ENCODE measurements around the gene CCDC88A. TPM values are rescaled to one million over a fixed set of nuclear protein-coding genes. Genes with fewer than 3 reads are reported as not detected.
"Not testable (repeated sequence)": the region's sequence is repeated elsewhere in the genome, so short reads cannot be mapped to it uniquely, and the experiment has no call there.

Gene CCDC88A, protein sequence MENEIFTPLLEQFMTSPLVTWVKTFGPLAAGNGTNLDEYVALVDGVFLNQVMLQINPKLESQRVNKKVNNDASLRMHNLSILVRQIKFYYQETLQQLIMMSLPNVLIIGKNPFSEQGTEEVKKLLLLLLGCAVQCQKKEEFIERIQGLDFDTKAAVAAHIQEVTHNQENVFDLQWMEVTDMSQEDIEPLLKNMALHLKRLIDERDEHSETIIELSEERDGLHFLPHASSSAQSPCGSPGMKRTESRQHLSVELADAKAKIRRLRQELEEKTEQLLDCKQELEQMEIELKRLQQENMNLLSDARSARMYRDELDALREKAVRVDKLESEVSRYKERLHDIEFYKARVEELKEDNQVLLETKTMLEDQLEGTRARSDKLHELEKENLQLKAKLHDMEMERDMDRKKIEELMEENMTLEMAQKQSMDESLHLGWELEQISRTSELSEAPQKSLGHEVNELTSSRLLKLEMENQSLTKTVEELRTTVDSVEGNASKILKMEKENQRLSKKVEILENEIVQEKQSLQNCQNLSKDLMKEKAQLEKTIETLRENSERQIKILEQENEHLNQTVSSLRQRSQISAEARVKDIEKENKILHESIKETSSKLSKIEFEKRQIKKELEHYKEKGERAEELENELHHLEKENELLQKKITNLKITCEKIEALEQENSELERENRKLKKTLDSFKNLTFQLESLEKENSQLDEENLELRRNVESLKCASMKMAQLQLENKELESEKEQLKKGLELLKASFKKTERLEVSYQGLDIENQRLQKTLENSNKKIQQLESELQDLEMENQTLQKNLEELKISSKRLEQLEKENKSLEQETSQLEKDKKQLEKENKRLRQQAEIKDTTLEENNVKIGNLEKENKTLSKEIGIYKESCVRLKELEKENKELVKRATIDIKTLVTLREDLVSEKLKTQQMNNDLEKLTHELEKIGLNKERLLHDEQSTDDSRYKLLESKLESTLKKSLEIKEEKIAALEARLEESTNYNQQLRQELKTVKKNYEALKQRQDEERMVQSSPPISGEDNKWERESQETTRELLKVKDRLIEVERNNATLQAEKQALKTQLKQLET (N-terminal part only)
- total RNA-seq (2014; rRNA removed; shearing (Covaris generic)): 62.5 and 86.3 TPM in 2 replicates

DNA sequence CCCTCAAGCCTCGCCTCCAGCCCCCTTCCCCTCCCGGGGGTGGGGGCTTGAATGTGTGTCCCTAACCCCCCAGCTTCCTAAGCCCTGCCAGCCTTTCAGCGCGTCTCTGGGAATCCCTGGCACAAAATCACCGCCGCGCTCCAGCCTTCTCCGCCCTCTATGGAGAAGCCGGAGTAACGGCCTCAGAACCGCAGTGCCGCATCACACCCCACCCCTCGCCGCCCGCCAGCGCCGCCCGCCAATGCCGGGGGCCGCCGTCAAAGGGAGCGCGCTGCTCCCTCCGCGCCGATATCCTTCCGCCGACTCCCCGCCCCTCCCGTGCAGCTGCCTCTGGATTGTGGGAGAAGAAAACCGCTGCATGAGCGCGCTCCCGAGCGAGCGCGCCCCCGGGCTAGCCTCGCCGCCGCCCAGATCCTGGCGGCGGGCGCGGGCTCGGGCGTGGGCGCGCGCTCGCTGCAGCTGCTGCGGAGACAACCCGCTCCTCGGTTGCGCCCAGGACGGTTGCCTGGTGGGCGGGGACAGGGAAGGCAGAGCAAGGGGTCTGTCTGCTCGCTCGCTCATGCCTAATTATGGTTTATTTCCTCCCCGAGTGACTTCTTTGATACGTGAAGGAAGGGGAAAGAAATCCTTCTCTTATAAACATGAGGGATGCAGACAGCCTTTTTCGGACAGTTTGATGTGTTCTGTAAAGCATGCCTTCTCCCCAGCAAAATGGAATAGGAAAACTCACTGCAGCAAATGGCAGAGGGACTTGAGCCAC is at the start of gene CCDC88A:
TSS of gene CCDC88A (minus strand) at position 178 of the 760 bp plus-strand sequence. CDS start 777 bp downstream, outside the sequence.
- peak; percentile 99 for DNase-seq (ENCODE audit: low read depth)

DNA sequence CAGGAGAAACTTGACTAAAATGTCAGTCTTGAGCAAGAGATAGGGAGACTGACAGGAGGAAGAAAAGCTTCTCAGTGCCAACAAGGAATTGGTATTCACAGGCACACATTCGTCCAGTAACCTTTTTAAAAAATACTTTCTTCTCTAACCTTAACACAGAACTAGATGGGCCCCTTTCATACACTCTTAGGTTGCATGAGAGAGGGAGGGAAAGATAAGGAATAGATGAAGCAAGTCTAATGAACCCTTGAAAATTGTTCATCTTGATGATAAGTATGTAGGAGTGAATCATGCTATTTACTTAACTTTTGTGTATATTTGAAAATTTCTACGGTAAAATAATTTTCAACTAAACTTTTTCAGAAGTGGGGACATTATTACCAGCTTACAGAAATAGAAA is 42.0 kb upstream of the CCDC88A start:
- no peak for DNase-seq (ENCODE audit: low read depth)

DNA sequence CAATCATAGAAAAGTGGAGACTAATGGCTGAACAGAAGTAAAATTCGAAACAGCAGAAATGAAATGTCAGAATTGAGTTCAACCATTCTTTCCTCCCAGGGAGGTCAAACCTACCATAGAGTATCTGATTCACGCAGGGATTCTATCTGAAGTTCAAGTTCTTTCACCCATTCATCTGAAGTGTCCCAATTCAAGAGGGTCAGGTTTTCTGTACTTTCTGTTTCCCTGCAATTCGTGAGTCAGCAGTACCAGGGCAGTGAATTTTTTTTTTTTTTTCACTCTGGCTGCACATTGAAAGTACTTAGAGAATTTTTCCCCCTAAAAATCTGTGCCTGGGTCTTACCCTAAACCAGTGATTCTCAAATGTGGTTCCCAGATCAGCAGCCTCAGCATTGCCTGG is 40.9 kb upstream of the CCDC88A start:
- DNase-seq (ENCODE audit: low read depth): peak; percentile 42

DNA sequence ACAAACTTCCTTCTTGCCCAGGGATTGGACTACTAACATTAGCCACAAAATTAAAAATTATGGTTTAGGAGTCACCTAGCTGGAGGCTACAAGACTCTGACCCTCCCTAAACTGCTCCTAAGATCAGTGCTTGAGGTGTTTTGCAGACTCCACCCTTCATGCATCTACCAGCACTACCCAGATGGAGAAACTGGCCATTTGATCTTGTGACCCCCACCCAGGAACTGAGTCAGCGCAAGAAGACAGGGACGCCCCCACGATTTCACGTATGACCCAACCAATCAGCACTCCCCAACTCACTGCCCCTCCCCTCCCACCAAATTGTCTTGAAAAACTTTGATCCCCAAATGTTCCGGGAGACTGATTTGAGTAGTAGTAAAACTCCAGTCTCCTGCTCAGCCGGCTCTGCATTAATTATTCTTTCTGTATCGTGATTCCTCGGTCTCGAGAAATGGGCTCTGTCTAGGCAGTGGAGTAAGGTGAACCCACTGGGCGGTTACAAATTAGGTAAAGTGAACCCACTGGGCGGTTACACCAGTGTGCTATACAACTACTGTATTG is 40.1 kb upstream of the CCDC88A start:
- DNase-seq (ENCODE audit: low read depth): peak; percentile 8

DNA sequence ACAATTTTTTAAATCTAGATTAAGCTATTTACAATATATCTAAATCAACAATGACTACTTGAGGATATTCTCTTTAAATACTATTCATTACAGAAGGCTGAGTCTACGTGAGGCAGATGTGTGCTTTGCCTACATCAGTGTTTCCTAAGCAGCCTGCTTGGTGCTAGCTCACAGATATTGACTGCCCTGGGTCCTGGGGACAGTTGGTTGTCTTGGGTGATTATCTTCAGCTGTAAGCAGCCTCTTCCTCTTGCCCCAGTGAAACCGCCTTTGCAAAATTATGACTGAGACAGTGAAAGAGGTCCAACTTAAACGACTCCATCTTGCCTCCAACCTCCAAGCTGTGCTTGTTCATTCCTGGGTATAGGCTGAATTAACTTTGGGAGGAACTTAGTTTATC is 39.6 kb upstream of the CCDC88A start:
- no peak for DNase-seq (ENCODE audit: low read depth)

DNA sequence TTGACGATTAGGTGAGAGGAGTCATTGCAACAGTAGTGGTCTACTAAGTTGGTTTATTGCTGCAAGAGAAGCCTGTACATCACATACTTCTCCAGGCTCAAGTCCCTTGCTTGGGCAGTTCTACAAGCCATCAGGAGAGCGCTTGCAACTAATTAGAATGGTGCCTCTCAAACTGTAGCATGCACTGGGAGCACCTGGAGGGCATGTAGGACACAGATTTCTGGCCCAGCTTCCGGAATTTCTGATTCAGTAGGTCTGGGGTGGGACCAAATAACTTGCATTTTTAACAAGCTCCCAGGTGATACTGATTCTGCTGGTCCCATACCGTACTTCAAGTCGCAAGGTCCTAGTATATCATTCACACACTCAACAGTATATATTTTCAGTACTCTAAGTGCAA is 34.5 kb upstream of the CCDC88A start:
- DNase-seq (ENCODE audit: low read depth): no peak

DNA sequence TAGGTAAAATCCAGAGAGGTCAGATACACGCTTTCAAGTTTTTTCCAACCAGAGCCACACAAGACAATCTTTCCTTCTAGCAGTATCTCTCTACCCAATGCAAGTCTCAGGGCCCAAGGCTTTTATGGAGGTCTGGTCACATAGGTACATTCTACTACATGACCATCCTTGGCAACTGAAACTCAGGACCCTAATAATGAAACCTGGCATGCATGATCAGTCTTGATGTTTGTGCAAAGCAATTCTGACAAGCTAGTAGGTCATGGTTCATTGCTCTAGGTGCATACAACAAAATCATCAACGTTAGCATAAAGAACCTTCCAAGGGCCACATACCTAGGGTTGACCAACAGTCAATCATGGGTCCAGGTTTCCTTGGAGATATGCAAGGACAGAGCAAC is 33.2 kb upstream of the CCDC88A start:
- no peak for DNase-seq (ENCODE audit: low read depth)

DNA sequence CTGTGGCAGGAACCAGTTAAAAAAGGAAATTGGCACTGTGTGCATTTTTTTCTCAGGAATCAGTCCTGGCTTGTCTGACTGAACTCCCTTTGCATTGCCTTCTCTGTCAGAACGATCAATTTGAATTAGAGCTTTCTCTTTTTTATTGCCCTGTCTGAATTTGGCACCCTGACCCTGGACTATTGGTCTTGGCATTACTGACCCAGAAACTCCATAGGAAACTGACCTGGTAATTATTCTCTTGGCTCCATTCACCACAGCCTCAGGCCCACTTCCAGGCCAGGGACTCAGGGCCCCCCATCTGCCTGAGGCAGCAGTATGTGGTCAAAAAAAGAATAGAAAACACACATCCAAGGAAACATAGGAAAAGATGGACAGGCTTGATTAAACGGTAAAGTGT is 32.0 kb upstream of the CCDC88A start:
- DNase-seq (ENCODE audit: low read depth): no peak

DNA sequence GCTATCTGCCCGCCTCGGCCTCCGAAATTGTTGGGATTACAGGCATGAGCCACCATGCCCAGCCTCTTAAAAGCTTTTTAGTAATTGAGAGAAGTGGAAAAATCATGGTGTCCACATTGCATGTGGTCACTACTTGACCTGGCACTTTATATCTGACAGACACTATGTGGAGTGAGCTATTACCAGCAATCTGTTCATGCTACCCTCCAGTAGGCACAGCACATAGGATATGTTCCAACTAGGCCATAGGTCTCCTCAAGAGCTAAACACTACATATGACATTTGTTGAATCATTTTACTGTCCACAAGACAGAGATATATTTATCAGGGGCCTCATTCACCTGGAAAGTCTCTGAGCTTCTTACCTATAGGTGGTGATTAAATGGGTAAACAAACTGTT is 30.4 kb upstream of the CCDC88A start:
- not testable (repeated sequence) for DNase-seq (ENCODE audit: low read depth)

DNA sequence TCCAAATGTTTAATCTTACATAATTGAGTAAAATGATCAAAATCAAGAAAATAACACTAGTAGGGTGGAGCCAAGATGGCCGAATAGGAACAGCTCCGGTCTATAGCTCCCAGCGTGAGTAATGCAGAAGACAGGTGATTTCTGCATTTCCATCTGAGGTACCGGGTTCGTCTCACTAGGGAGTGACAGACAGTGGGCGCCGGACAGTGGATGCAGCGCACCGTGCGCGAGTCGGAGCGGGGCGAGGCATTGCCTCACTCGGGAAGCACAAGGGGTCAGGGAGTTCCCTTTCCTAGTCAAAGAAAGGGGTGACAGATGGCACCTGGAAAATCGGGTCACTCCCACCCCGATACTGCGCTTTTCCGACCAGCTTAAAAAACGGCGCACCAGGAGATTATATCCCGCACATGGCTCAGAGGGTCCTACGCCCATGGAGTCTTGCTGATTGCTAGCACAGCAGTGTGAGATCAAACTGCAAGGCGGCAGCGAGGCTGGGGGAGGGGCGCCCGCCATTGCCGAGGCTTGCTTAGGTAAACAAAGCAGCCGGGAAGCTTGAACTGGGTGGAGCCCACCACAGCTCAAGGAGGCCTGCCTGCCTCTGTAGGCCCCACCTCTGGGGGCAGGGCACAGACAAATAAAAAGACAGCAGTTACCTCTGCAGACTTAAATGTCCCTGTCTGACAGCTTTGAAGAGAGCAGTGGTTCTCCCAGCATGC is 22.5 kb upstream of the CCDC88A start:
- DNase-seq (ENCODE audit: low read depth): not testable (repeated sequence)

DNA sequence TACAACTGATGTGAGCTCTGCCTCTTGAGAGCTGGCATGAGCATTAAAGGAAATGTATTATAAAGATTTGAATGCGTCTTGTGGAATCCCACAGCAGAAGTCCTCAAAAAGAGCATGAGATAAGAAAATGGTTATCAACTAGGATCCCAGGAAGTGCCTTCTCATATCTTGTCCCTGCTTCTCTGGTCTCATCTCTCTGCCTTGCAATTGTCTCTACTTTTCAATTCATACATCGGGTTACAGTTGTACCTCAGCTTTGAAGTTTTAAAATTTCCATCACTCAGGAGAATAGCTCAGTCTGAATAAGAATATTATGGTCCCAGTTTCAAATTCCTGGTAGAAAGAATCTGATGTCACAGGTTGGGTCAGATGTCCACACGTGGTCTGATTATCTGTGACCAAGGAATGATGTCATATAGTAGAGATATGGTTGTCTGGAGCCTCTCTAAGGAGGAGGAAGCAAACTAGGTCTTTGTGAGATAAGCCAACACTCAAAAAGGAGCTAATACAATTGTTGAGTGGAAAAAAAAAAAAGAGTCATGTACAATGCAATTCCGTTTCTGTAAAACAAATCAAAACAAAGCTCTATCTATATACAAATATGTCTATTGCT is 21.7 kb upstream of the CCDC88A start:
- DNase-seq (ENCODE audit: low read depth): no peak

DNA sequence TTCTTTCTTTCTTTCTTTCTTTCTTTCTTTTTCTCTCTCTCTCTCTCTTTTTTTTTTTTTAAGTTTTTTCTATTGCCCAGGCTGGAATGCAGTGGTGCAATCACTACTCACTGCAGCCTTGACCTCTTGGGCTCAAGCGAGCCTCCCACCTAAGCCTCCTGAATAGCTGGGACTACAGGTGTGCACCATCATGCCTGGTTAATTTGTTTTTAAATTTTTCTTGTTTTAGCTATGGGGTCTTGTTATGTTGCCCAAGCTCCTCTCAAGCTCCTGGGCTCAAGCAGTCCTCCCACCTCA is 19.4 kb upstream of the CCDC88A start:
- no peak for DNase-seq (ENCODE audit: low read depth)

DNA sequence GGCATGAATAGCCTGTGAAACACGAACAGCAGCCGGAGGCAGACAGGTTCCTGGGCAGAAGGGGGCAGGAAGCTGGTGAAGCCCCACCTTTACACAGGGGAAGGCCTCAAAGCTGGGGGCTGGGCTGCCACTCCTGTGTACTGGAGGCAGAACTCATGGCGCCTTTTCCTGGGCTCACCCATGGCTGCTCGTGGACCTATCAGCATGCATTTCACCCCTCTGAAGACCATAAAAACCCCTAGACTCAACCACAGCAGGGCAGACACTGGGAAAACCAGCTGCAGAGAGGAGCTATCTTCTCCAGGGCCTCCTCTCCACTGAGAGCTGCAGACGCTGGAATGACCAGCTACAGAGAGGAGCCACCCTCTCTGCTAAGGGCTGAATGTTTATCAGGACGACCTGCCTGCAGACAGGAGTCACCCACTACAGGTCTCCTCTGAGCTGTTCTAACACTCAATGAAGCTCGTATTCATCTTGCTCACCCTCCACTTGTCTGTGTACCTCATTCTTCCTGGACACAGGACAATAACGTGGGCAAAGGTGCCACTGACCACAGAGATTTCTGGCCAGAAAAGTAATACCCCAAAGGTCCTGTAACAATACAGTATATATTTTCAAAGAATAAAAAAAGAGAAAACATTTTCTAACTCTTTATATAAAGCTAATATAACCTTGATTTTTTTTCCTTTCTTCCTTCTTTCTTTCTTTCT is 18.9 kb upstream of the CCDC88A start:
- no peak for DNase-seq (ENCODE audit: low read depth)

DNA sequence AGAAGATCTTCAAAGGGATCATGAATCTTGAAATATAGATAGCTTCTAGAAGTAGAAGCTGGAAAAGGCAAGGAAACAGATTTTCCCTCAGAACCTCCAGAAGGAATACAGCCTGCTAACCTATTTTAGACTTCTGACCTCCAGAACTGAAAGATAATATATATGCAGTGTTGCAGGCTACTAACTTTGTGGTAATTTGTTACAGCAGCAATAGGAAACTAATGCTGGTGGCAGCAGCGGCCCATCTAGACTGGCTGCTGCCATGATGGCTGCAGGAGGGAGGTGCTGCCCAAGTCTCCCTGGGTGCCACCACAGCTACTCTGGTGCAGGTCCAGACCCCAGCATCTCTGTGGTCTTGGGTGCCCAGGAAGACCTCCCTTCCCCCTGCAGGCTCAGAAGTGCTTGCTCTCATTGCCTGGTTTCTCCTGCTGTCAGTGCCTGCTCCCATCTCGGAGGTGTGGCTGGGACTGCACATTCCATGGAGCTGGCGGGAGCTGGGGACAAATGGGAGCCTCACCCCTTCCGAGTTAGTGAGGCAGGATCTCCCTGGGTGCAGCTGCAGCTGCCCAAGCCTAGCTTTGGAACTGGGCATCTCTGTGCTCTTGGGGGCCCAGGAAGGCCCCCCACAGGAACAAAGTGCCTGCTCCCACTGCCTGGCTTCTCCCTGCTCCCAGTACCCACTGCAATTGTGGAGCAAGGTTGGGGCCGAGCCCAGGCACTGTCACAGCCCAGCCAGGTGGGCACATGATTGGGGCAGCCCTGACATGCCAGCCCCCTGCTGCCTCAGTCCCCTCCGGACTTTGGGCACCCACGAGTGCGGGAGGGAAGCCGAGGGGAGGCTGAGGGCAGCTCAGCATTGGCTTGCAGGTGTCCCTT is 18.1 kb upstream of the CCDC88A start:
- no peak for DNase-seq (ENCODE audit: low read depth)

DNA sequence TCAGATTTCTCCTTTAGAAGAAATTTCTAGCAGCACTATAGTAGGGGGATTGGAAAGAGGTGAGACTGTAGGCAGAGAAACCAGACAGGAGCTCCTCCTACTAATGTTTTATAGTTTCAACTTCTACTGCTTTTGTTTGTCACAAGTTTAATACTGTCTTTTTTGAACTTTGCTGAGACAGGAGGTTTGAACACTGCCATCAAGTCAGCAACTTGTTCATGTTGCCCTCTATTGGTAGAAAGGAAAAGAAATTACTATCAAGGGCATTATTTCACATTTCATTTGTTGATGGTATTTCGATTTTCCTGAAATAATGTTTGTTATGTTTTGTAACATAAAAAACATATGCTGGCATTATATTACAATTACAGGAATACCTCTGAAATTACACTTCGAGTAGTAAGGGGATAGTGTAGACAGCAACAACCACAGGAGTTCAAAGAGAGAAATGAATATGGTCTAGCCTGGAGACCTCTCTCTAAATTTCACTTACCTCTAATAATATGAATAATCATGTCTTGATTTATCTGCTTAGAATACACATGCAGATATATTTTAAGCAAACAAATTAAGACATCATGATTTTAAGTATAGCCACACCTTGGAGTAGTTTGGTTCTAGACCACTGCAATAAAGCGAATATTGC is 12.4 kb upstream of the CCDC88A start:
- peak; percentile 51 for DNase-seq (ENCODE audit: low read depth)

DNA sequence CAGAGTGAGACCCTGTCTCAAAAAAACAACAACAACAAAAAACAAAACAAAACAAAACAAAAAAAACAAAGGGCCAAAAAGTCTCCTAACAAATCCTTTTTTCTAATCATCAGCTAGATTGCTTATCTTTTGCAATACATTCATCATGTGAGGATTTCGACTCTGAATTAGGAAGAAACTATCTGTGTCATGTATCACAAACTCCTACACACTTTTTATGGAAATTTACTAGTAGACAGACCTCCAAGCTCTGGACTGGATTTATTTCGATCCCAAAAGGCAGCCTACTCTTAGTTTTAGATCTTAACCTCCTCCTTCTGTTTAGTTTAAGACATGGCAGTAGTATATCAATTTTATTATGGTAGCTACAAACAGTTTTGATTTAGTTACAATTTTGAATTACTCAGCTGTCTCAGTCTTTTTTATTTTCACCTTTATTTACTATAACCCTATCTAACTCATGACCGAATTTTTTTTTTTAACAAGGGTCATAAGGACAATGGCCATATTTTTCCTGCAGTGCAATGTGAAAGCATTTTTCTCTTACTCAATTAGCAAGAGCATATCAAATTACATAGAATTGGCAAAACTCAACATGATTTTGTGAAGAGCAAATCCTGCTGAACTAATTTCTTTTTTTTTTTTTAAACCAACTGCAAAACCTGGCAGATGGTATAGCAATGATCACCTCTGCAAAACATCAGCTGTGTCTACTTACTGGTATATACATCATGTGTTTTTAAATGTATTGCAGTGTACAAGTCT is 10.7 kb upstream of the CCDC88A start:
- DNase-seq (ENCODE audit: low read depth): peak; percentile 30

DNA sequence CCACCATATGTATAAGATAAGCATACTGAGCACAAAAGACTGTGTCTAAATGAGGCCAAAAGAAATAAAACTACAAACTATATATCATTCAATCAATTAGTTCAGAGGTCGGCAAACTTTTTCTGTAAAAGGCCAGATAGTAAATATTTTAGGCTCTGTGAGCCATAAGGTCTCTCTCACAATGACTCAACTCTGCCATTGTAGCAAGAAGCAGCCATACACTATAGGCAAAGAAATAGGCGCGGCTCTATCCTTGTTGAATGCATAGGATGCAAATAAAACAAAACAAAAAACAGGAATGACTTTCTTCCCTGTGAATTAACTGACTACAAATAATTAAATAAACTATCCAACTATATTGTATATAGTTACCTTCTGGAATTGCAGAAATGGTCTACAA is 8.6 kb upstream of the CCDC88A start:
- no peak for DNase-seq (ENCODE audit: low read depth)
